CD4-positive, alpha-beta T cell (primary cell): ENCODE results near the gene BHLHA9. TPM values are rescaled to one million over a fixed set of nuclear protein-coding genes. Genes with fewer than 3 reads are reported as not detected.
A peak's percentile ranks its signal among the peaks of the same experiment; 100 is the strongest.

ENCODE experiments used
- ATAC-seq: fragments of 200-7000 bp; cut with Tn5 transposase; one replicate; pipeline ENCODE4 v1.10.0; 2022; ENCODE audit warnings: mild to moderate bottlenecking; ENCODE audit not compliant: poor library complexity
- CTCF ChIA-PET: fragments of 350-600 bp; sonication (Branson Sonifier 250); formaldehyde crosslinking; loops from one replicate; lab custom pipeline; 2021; ENCODE audit warnings: antibody characterized with exemption, inconsistent platforms; lab: Charles Lee
- POLR2A ChIA-PET: fragments of 350-600 bp; sonication (Branson Sonifier 250); formaldehyde crosslinking; loops from one replicate; lab custom pipeline; 2021; ENCODE audit warnings: antibody characterized with exemption, inconsistent platforms; lab: Charles Lee
- DNase-seq, 14 experiments: peaks; one replicate each; pipeline ENCODE4 v3.0.0-alpha.2; 2013 to 2020; ENCODE audit warnings: mixed read lengths in 2 of 14
- H3K27ac ChIP-seq, 2 donors: one replicate each; pipeline versions ENCODE4 v1.5.1 to v1.7.0; 2013; ENCODE audit warnings: low read length in 2 of 2, low read depth in 1 of 2, mild to moderate bottlenecking in 1 of 2
- H3K27me3 ChIP-seq, 2 experiments: 1 replicate in 1 of 2; 2 replicates in 1 of 2; pipeline versions ENCODE4 v1.6.1 to v1.7.0; 2013; ENCODE audit warnings: low read length in 2 of 2, control low read depth in 1 of 2, mild to moderate bottlenecking in 1 of 2, moderate library complexity in 1 of 2; ENCODE audit not compliant: insufficient read depth in 2 of 2, control insufficient read depth in 1 of 2
- H3K36me3 ChIP-seq: one replicate; pipeline ENCODE4 v1.6.1; 2013; ENCODE audit warnings: low read length, control low read depth; ENCODE audit not compliant: insufficient read depth
- H3K4me1 ChIP-seq: one replicate; pipeline ENCODE4 v1.6.1; 2013; ENCODE audit warnings: low read length, control low read depth; ENCODE audit not compliant: insufficient read depth
- H3K4me3 ChIP-seq: one replicate; pipeline ENCODE4 v1.5.1; 2013; ENCODE audit warnings: mild to moderate bottlenecking, low read length, moderate library complexity
- H3K9me3 ChIP-seq, 2 experiments: 1 replicate in 1 of 2; 2 replicates in 1 of 2; pipeline versions ENCODE4 v1.6.1 to v1.7.0; 2013; ENCODE audit warnings: low read length in 2 of 2, mild to moderate bottlenecking in 2 of 2, control low read depth in 1 of 2, moderate library complexity in 1 of 2; ENCODE audit not compliant: control insufficient read depth in 1 of 2, insufficient read depth in 1 of 2
- H3K27ac Mint-ChIP-seq: one replicate; pipeline ENCODE4 v1.8.0; 2020; ENCODE audit warnings: mixed read lengths
- H3K27me3 Mint-ChIP-seq: one replicate; pipeline ENCODE4 v1.8.0; 2021; ENCODE audit warnings: mixed read lengths
- H3K36me3 Mint-ChIP-seq: one replicate; pipeline ENCODE4 v1.8.0; 2021; ENCODE audit warnings: low read depth, mixed read lengths
- H3K4me1 Mint-ChIP-seq: one replicate; pipeline ENCODE4 v1.8.0; 2021; ENCODE audit warnings: low read depth, mixed read lengths
- H3K4me3 Mint-ChIP-seq: one replicate; pipeline ENCODE4 v1.8.0; 2020; ENCODE audit warnings: mild to moderate bottlenecking, mixed read lengths
- H3K9me3 Mint-ChIP-seq: one replicate; pipeline ENCODE4 v1.8.0; 2020; ENCODE audit warnings: mixed read lengths
- CTCF ChIP-seq: fragments of 200-600 bp; IDR thresholded peaks from one replicate; pipeline ENCODE4 v1.8.0; 2022; ENCODE audit warnings: antibody characterized with exemption, mild to moderate bottlenecking
- intact Hi-C, 2 experiments: fragments of 100-400 bp; cut with DNase I in 1 of 2; cut with micrococcal nuclease in 1 of 2; formaldehyde crosslinking; loops; one replicate each; pipeline versions ENCODE4 v1.15.1 to v1.9.0; 2023 to 2025; cut with DNase I, micrococcal nuclease
- total RNA-seq, 174 experiments: library from RNA in 2 of 174; stranded (reverse) in 2 of 174; gene quantifications; one replicate each; pipeline ENCODE4 v1.2.3 and lab custom pipeline; 2021 to 2026

BHLHA9 gene
- total RNA-seq, 2 experiments from 2014 or later = not detected

- intact Hi-C loops = no loop called here
- H3K9me3 ChIP-seq = no peaks in the 10 kb centered on the region
- peaks cover 15% of the 10 kb centered on the region for H3K4me1 ChIP-seq
- H3K27me3 ChIP-seq = peaks cover 29 to 32% of the 10 kb centered on the region in 2 experiments
- H3K36me3 ChIP-seq = no peaks in the 10 kb centered on the region
- Mint-ChIP-seq H3K27me3 (peaks cover 57% of the 10 kb centered on the region), H3K9me3 (no peaks in the 10 kb centered on the region), H3K36me3 (no peaks in the 10 kb centered on the region), H3K4me1 (peaks cover 20% of the 10 kb centered on the region), H3K4me3 (no peak overlapping the region), H3K27ac (no peak overlapping the region)
- no peak overlapping the region for H3K27ac ChIP-seq
- H3K4me3 ChIP-seq = peak overlapping the region; percentile 39
- DNase-seq (peak in 10 of 14 experiments; percentile 15 to 72 (median 44)), ATAC-seq (peak; percentile 58)
- POLR2A ChIA-PET = no interaction called here
- no peak for TF ChIP-seq CTCF
- CTCF ChIA-PET = no interaction called here
These were observed 40.8 kb upstream of the BHLHA9 start for GRCh38 chr17:1229349-1229899.

- POLR2A ChIA-PET = no interaction called here
- CTCF ChIA-PET = no interaction called here
- no peak for ATAC-seq
These were observed 40.2 kb upstream of the BHLHA9 start for GRCh38 chr17:1229900-1230501.

GRCh38 chr17:1231456-1231855 is 38.8 kb upstream of the BHLHA9 start:
- intact Hi-C loops = no loop called here
- no peaks in the 10 kb centered on the region for H3K9me3 Mint-ChIP-seq
- peaks cover 59% of the 10 kb centered on the region for H3K27me3 Mint-ChIP-seq
- TF ChIP-seq CTCF = no peak
- peak overlapping the region; percentile 50 for H3K4me3 Mint-ChIP-seq
- Histone ChIP-seq H3K4me1 (peaks cover 15% of the 10 kb centered on the region), H3K4me3 (no peak overlapping the region), H3K36me3 (no peaks in the 10 kb centered on the region), H3K27me3 (peaks cover 31 to 32% of the 10 kb centered on the region in 2 experiments), H3K9me3 (no peaks in the 10 kb centered on the region), H3K27ac (no peak overlapping the region)
- ATAC-seq (no peak), DNase-seq (peak in 2 of 14 experiments; percentile 33 to 38)
- peaks cover 20% of the 10 kb centered on the region for H3K4me1 Mint-ChIP-seq
- ChIA-PET POLR2A (interaction anchor here (0.6 kb wide), 1 partner anchor 47 kb away, joined by 3 read pairs; no protein-coding TSS in a partner anchor), CTCF (no interaction called here)
- H3K36me3 Mint-ChIP-seq = no peaks in the 10 kb centered on the region
- no peak overlapping the region for H3K27ac Mint-ChIP-seq

More at GRCh38 chr17:1229900-1230501, 40.2 kb upstream of the BHLHA9 start:
- TF ChIP-seq CTCF = no peak
- peaks cover 20% of the 10 kb centered on the region for H3K4me1 Mint-ChIP-seq
- H3K27ac Mint-ChIP-seq = no peak overlapping the region
- no peaks in the 10 kb centered on the region for H3K36me3 ChIP-seq
- peaks cover 31 to 32% of the 10 kb centered on the region in 2 experiments for H3K27me3 ChIP-seq
- peaks cover 15% of the 10 kb centered on the region for H3K4me1 ChIP-seq
- DNase-seq = peak in 2 of 14 experiments; percentile 22 to 30
- H3K4me3 Mint-ChIP-seq = peak overlapping the region; percentile 86
- H3K27ac ChIP-seq = no peak overlapping the region
- H3K9me3 Mint-ChIP-seq = no peaks in the 10 kb centered on the region
- H3K4me3 ChIP-seq = peak overlapping the region; percentile 3
- peaks cover 60% of the 10 kb centered on the region for H3K27me3 Mint-ChIP-seq
- intact Hi-C loops = no loop called here
- H3K9me3 ChIP-seq = no peaks in the 10 kb centered on the region
- no peaks in the 10 kb centered on the region for H3K36me3 Mint-ChIP-seq
